ENCODE results near the gene VGLL3.

GRCh38 chr3:86982883-86983282 lies 8.1 kb downstream of the VGLL3 start:
- TF ChIP-seq ESRRG (CRISPR knock-in tag; IDR thresholded peaks at IDR 0.05) (no peak), CSRNP3 (CRISPR knock-in tag; IDR thresholded peaks at IDR 0.05) (no peak), RARB (CRISPR knock-in tag; IDR thresholded peaks at IDR 0.05) (no peak), ISL1 (CRISPR knock-in tag; IDR thresholded peaks at IDR 0.05) (no peak), POU6F1 (CRISPR knock-in tag; IDR thresholded peaks at IDR 0.05; ENCODE audit: borderline replicate concordance, low read depth) (no peak), PATZ1 (CRISPR knock-in tag; IDR thresholded peaks at IDR 0.05; ENCODE audit: borderline replicate concordance) (no peak), TCF4 (CRISPR knock-in tag; IDR thresholded peaks at IDR 0.05; ENCODE audit: borderline replicate concordance) (no peak), CSDC2 (CRISPR knock-in tag; IDR thresholded peaks at IDR 0.05) (no peak), CREB5 (CRISPR knock-in tag; IDR thresholded peaks at IDR 0.05; ENCODE audit: low read depth) (no peak)
